Activated CD4-positive, alpha-beta T cell treated with anti-CD3 and anti-CD28 coated beads for 4 hours (primary cell): ENCODE results near the gene DMBX1.

ENCODE experiments used
- DNase-seq, 2 donors: peaks; one replicate each; pipeline ENCODE4 v3.0.0-alpha.2; 2020

The DMBX1 gene

DNA sequence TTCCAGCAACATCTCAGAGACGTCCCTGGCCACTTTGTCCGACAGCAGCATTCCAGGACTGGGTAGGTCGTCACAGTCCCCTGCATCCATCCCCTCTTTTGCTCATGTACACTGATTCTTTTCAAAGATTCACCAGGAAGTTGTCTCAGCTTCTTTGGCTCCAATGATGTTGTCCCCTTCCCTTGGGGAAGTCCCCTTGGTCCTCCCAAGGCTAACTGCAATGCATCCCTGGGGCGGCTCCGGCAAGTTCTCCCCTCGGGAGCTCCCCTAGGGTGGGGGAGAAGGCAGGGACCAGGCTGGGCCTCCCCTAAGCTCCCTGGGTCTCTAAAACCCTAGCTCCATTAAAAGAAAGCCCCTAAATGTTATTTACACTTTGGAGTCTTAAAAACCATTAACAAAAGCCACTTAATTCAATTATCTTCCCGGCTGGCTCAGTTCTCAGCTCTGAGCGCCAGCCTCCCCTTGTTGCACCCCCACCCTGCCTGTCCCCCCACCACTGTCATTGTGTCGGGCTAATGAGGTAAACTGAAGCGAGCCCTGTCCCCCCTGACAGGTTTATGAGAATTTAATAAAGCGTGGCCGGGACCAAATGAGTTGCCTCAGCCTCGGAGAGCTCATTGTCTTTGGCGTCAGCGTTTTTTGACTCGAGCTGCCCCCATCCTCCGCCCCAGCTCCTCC lies 36.5 kb downstream of the DMBX1 start:
- no peak for DNase-seq

DNA sequence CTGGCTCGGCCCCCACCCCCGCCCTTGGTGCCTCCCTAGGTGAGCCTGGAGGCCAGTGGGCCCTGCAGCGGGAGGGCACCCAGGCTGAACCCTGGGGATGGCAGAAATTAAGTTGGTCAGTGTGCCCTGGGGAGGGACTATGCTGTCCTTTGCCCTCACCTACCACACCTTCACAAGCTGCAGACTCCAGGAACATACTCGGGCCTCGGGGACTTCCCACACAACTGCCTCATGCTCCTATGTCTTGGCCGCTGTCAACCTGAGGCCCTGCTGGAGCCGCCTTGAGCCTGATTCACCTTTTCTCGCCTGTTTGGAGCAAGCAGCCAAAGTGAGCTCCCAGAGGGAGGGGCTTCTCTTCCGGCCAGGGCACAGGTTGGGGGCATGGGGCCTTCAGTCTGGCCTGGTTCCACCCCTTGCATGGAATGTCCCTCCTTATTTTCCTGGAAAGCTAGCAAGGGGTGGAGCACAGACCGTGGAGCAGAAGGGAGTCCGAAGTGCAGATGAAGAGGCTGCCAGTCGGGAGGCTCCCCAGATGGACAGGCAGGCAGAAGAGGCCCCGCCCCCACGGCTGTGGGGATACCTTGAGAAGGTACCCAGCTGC lies 37.2 kb downstream of the DMBX1 start:
- no peak for DNase-seq

DNA sequence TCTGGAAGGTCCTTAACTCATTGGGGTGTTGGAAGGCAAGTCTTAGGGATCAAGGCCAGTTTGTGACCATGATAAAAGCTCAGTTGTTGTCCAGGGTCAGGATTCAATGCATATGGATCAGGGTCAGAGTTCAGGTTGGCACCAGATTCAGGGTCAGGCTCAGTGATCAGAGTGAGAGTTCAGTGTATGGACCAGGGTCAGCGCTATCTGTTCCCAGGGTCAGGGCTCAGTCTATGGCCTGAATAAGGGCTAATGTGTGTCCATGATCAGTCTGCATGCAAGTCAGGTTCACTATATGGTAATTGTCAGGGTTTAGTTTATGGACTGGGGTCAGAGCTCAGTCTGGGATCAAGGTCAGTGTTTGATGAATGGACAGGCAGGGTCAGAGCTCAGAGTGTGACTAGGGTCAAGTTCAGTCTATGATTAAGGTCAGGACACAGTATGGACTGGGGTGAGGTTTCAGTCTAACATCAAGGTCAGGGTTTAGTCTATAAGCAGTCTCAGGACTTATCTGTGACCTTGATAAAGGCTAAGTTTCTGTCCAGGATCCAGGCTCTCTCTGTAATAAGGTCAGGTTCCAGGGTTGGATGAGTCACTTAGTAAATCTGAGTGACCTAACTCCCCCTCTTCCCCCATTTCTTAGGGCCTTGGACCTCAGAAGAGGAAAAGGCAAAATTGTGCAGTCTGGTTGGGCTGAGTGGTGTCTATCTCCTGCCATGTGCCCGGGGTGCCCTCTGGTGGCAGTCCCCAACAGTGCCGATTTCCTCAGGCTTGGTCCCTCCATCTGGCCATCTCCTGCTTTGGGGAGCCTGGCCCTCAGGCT lies 38.0 kb downstream of the DMBX1 start:
- DNase-seq = peak; percentile 63 to 69

GRCh38 chr1:46528297-46528955 lies 38.8 kb downstream of the DMBX1 start:
- DNase-seq = no peak

DNA sequence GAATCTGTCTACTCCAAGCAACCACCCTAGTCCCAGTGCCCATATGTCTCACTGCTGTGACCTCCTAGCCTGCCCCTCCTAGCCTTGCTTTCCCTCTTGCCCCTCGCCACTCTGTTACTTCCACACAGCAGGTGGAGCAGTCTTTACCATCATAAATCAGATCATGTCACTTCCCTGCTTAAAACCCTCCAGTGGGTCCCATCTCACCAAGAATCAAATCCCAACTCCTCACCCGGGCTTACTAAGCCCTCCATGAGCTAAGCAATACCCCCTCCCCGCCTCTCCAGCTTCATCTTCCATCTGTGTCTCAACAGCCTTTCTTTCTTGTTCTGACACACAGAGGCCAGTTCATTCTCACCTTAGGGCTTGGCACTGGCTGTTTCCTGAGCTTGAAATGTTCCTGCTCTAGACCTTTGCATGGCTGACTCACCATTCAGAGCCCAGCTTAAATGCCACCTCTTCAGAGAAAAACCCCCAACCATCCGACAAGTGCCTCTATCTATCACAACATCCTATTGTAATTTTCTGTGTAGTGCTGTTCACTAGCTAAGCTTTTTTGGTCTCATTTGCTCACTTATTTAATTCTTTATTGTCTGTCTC lies 39.5 kb downstream of the DMBX1 start:
- no peak for DNase-seq

DNA sequence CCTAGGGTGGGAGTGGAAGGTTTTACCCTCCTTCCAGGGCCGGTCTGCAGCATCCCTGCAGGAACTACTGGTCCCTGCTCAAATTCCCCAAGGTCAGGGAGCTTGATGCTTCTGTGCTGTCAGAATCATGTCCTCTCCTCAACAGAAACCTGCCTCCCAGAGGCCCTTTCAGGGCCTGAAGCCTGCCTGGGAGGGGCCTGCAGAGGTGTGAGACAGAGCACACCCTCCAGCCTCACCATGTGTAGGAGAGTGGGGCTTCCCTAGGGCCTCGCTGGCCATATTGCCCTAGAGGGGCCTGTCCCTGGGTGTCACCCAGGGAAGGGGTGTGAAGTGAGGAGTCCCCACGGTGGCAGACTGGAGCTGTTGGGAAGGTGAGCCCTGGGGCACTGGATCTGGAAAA lies 40.7 kb downstream of the DMBX1 start:
- no peak for DNase-seq

GRCh38 chr1:46530791-46531409 lies 41.3 kb downstream of the DMBX1 start:
- DNase-seq = no peak

DNA sequence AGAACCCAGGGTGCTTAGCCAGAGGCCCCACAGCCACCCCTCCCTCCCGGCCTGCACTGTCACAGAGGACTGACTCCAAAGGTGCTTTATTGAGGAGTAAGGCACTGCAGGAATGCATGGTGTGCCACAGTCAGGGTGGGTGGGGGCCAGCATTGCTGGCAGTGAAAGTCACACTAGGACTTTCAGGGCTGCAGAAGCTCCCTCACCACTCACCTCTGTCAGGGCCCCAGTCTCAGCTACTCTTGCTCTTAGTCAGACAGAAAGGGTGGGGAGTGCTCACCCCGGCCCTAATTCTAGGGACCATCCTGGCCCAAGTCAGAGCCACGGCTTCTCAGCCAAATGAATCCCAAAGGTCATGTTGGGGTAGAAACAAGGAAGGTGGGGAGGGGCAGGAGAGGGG lies 42.5 kb downstream of the DMBX1 start:
- DNase-seq = no peak

DNA sequence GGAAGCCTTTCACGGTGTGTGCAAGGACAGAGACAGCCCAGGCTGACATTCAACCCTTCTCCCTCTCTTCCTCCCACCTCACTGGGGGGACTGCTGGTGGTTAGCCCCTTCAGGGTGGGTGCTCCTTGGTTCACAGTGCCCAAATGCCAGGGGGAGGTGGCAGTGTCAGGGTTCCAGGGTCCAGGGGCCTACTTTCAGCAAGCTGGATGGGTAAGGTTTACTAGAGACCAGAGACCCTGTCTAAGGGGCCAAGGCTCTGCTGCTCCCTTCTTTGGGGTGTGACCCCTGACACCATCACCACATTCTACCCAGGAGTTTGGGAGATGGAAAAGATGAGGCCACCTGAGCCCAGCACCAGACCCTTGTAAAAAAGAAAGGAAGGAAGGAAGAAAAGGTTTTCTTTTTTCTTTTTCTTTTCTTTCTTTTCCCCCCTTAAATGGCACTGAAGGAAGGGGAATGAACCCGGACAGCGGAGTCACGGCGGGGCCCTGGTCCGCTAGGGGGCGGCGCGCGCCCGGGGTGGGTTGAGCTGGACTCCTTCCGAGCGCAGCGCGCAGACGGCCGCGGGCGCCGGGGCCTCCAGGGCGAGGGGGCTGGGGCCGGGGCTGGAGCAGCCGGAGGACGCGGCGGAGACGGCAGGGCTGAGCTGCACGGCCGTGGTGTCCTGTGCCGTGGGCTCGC lies 43.0 kb downstream of the DMBX1 start:
- peak; percentile 70 to 71 for DNase-seq

- peak; percentile 47 to 55 for DNase-seq
Measured at GRCh38 chr1:46533179-46533864, 43.7 kb downstream of the DMBX1 start.

GRCh38 chr1:46535063-46535462 lies 45.4 kb downstream of the DMBX1 start:
- peak in 1 of 2 donors; percentile 15 for DNase-seq

DNA sequence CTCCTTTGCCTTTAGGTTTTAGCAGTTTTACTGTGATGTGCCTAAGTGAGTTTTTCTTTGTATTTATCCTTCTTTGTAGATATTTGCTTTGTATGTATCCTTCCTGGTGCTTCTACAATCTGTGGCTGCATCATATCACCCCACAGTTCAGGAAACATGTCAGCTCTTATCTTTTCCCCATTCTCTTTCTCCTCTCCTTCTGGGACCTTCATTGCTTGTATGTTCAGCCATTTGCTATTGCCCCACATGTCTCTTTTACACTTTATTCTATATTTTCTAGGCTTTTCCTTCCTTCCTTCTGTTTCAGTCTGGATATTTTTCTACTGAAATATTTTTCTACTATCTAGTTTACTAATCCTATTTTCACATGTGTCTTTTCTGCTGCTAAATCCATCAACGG lies 46.9 kb downstream of the DMBX1 start:
- no peak for DNase-seq

- DNase-seq = no peak
Measured at GRCh38 chr1:46537651-46538050, 48.0 kb downstream of the DMBX1 start.

GRCh38 chr1:46538147-46538546 lies 48.5 kb downstream of the DMBX1 start:
- no peak for DNase-seq
